WI38 (cell line): ENCODE measurements around the gene IKBKE.

Experiments
- H3K4me3 ChIP-seq: 2 replicates; pipeline ENCODE4 v1.5.1; 2011; ENCODE audit warnings: low read depth, mild to moderate bottlenecking, control low read depth, low read length
- CTCF ChIP-seq: IDR thresholded peaks from 2 replicates; pipeline ENCODE4 v1.5.1; 2012; ENCODE audit warnings: low read depth, mild to moderate bottlenecking, control low read depth, low read length

Gene IKBKE

DNA sequence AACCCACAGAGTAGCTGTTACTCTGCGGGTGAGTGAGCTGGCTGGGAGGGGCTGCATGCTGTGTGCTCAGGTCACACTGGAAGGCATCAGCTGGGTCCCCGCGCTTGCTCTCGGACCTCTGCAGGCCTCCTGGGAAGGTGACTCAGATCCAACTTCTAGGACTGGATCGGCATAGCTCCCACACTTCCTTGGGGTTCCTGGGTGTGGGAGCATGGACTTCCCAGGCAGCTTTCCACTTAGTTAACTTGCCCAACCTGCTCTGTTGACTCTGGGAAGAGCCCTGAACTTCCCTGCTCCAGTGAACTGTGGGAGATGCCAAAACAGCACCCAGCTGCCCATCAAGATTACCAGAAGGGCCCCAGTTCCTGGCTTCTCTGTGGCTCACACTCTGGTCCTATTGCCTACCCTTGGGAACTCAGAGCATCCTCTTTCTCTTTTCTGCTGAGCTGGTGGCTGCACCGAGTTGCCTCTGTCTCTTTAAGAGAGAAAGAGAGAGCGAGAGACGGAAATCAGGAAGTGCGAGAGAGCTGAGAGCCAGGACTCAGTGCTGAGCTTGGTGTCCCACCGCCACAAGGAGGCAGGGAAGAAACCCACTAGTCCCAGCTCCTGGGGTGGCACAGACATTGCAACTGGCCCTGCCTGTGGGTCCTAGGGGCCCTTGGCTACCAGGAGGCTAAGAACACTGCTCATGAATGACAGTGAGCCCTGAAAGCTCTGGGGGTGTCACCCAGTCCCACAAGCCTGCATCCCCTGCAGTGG, at the start of gene IKBKE:
Gene IKBKE, plus strand, starts transcription at position 544 of the 759 bp plus-strand sequence. CDS start 2,752 bp downstream, outside the sequence.
- TF ChIP-seq CTCF: 0 out of 2 replicates have a peak, but pooled peaks have one; percentile 34
- peak within 1 kb of the TSS; percentile 86 for H3K4me3 ChIP-seq

GRCh38 chr1:206421616-206422340, 48.5 kb upstream of the IKBKE start:
- H3K4me3 ChIP-seq: no peak overlapping the region
- no peak for TF ChIP-seq CTCF

DNA sequence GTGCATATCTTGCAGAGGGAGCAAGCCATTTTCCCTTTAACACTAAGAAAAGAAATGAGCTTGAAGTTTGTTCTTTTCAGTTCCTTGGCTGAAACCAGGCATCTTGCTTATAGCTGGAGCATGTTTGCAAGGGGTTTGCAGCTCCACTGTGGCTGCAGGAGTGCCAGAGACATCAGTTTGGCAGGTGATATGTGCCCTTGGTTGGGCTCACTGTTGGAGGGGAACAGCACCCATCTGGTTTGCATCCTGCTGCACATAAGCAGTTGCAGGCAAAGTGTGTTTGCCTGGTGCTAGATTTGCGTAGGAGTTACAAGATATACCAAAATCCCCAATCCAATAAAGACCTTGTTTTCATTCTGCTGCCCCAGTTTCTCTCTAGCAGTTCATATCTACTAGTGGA, 47.8 kb upstream of the IKBKE start:
- H3K4me3 ChIP-seq: no peak overlapping the region
- TF ChIP-seq CTCF: no peak

- H3K4me3 ChIP-seq: no peak overlapping the region
- no peak for TF ChIP-seq CTCF
Observed at GRCh38 chr1:206427291-206427690, 43.0 kb upstream of the IKBKE start.

GRCh38 chr1:206429421-206429820, 40.9 kb upstream of the IKBKE start:
- no peak for TF ChIP-seq CTCF

DNA sequence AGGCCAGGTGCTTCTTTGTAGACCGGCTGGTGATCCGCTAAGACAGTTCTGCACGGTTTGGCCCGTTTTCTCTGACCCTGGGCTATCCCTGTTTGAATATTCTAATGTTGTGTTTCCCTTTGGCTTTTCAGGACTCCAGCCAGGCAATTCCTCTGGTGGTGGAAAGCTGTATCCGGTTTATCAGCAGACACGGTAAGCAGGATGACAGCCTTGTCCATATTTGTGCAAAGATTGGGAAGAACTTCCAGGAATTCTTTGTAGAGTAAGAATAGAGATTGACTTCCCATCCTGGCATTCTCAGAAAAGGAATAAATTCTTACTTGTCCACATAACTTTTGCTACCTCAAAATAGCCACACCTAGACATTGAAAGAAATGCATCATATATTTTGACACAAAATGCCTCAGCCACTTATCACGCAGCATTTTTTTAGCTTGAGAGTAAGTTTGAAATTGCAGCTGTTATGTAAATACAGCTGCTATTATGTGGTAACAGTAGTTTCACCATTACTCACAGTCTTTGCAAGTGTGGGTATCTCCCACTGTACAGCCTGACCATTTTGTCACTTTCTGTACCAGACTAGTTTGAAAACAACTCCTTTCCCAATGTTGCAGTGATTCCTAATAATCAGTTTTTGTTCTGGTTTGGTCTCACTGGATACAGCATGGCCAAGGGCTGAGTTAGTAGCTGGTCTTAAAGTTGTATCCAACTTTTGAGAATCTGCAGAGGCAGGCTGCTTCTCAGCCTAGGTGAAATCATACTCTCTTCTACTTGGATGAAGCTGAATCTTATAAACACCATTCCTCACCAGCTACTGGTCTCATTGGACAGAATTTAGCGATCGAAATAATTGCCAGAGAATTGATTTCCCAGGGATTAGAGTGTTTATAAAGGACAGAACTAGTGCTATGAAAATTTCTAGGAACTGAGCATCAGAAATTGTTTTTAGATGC, 40.0 kb upstream of the IKBKE start:
- 0 out of 2 replicates have a peak, but pooled peaks have one; percentile 4 for TF ChIP-seq CTCF
- no peak overlapping the region for H3K4me3 ChIP-seq

More at GRCh38 chr1:206429421-206429820, 40.9 kb upstream of the IKBKE start:
- no peak overlapping the region for H3K4me3 ChIP-seq
